ENCODE results near the gene S100A4.

The S100A4 gene

GRCh38 chr1:153513023-153513422 is 32.6 kb downstream of the S100A4 start:
- no peak for DNase-seq (ENCODE audit: low read depth in 2 of 2, low spot score in 1 of 2)

DNA sequence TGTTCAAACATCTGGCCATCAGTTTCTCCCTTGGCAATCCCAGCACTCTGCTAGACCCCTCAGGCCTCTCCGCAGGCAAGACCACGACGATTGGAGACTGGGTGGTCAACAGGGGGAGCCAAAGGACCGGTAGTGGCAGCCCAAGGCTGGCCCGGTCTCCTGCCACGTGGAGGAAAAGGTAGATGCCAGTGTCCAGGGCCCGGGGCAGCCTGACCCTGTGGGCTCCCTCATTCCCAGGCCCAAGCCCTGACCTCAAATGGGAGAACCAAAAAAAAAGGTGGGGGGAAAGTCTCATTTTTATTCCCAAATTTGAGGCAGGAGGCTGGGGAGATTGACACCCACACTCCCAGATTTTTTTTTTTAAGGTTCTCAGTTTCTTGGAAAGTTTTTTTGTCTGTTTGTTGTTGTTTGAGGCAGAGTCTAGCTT is 34.6 kb downstream of the S100A4 start:
- peak; percentile 63 to 64 for DNase-seq (ENCODE audit: low read depth in 2 of 2, low spot score in 1 of 2)

DNA sequence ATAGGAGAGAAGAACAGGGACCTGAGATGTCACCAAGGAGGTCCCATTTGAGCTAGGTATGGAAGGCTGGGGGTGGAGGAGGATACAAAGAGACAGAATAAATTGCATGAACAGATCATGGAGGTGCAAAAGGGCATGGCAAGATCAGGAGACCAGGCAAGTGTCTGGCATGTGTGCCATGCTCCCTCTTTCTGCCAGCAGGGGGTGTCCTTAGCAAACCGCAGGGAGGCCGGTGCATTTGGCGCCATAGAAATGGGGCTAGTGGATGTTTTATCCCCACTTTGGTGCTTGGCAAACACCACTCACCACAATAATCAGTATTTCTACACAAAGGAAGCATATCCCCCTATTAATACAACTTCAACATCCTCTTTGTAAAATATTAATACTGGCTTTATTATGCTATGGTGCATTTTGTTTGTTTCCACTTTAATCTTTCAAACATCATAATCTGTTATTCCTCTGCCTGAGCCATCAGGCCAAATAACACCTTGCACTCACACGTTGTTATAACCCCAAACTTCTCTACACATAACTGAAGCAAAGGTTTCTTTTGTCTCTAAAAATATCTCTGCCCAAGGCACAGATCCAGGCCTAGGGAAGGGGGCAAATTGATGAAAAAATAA is 35.8 kb downstream of the S100A4 start:
- peak in 1 of 2 donors; percentile 39 for DNase-seq (ENCODE audit: low read depth in 2 of 2, low spot score in 1 of 2)

DNA sequence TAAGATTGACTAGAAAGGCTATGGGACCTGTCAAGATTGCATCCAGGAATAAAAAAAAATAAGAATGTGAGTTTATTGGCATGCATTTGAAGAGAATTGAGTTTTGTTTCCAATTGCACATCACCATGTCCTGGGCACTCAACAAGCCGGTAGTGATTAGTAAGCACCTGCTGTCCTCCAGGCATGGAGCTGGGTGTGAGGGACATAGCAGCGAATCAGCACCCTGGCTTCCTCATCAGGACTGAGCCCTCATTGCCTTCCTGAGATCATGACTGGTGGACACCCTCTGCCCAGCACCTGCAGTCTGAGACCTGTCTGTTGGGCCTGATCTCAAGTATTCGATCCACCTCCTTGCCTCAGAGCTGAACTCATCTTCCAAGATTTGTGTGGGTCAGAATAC is 36.6 kb downstream of the S100A4 start:
- no peak for DNase-seq (ENCODE audit: low read depth in 2 of 2, low spot score in 1 of 2)

DNA sequence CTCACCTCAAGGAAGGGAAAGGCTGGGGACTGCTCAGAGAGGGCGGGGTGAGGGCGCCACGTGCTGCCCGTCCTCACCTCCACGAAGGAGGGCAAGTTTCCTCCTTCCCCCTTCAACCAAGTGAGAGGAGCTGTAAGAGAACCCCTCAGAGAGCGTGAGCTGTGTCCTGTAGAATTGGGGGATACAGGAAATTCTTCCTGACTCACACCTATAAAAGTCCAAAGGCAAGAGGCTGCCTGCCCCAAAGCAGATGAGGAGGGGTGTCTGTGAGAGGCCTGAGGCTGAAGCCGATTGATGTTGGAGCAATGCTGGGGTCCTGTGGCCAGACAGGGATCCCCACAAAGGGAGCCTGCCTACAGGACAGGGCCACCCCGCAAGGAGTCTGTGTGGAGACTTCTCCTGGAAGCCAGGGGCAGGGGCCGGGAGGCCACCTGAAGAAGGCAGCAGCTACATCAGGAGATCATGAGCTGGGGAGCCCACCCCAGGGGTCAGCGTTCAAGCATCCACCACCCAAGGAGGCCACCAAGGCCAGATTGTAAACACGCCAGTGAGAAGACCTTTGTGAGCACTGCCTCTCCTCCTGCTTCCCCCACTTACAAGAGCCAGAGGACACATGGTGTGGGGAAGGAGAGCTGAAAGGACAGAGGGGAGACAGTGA is 37.6 kb downstream of the S100A4 start:
- no peak for DNase-seq (ENCODE audit: low read depth in 2 of 2, low spot score in 1 of 2)

DNA sequence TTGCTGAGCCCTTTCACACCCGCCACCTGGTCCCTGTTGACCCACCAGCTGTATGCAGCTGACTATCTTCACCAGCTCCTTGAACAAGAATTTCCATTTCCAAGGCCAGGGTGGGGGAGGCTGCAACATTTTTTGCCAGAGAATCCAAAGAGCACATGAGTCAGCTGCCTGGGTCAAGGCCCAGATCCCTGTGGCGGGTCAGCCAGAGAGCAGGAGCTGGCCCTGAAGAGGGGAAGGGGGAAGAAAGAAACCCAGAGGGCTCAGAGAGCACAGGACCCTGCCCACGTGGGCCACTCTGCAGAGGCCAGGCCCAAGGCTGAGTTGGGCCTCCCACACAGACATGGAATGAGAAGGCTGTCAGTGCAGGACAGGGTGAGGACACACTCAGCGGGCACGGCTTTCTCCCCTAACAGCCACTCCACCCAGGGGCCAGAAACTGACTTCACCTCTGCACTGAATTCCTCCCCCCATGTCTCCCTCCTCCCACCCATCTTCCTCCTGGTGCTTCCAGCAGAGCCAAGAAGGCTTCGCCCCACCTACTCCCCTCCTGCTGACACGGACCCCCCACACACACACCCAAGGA is 38.7 kb downstream of the S100A4 start:
- no peak for DNase-seq (ENCODE audit: low read depth in 2 of 2, low spot score in 1 of 2)

- no peak for DNase-seq (ENCODE audit: low read depth in 2 of 2, low spot score in 1 of 2)
Measured at GRCh38 chr1:153506386-153506785, 39.2 kb downstream of the S100A4 start.

- DNase-seq (ENCODE audit: low read depth in 2 of 2, low spot score in 1 of 2), result no peak
Measured at GRCh38 chr1:153505576-153505975, 40.0 kb downstream of the S100A4 start.

DNA sequence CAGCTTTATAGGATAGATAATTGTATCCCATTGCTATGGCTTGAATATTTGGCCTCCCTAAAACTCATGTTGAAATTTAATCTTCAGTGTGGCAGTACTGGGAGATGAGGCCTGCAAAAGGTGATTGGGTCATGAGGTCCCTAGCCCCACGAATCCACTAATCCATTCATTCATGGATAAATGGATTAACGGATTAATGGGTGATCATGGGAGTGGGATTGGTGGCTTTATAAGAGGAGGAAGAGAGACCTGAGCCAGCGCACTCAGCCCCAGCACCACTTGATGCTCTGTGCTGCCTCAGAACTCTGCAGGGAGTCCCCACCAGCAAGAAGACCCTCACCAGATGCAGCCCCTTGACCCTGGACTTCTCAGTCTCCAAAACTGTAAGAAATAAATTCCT is 41.8 kb downstream of the S100A4 start:
- no peak for DNase-seq (ENCODE audit: low read depth in 2 of 2, low spot score in 1 of 2)

- no peak for DNase-seq (ENCODE audit: low read depth in 2 of 2, low spot score in 1 of 2)
Measured at GRCh38 chr1:153498746-153499145, 46.9 kb downstream of the S100A4 start.

DNA sequence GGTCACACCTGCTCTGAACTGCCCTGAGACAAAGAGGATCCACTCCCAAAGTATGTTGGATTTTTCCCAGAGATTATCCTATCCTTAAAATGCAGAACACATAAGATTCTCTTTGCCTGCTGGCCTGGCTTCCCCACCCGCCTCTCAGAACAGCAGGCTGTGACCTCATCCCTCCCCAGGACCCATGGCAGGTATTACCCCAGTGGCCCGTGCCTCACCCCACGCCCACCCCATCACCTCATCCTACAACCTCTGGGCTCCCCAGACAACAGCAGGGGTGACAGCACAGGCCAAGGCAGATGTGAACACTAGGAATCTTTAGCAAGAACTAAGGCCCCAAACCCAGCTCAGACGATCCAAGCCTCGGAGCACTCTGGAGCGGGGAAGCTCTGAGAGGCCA is 50.1 kb downstream of the S100A4 start:
- DNase-seq (ENCODE audit: low read depth in 2 of 2, low spot score in 1 of 2), result no peak

GRCh38 chr1:153494976-153495535 is 50.5 kb downstream of the S100A4 start:
- peak; percentile 29 to 60 for DNase-seq (ENCODE audit: low read depth in 2 of 2, low spot score in 1 of 2)

Data from stimulated activated CD8-positive, alpha-beta memory T cell treated with anti-CD3 and anti-CD28 coated beads, Interleukin-4, amount 100 ng/mL, for 1 hour (primary cell).